Adrenal gland (tissue), 12 donors: ENCODE data around the gene FOXJ3. TPM values are rescaled to one million over a fixed set of nuclear protein-coding genes. Genes with fewer than 3 reads are reported as not detected.

ENCODE experiments used
- DNase-seq, 7 donors: peaks; one replicate each; pipeline ENCODE4 v3.0.0-alpha.2; 2019 to 2020
- H3K27ac ChIP-seq, 5 donors: fragments of 200-600 bp; sonication (generic) in 4 of 5; 1 replicate in 3 of 5; 2 replicates in 2 of 5; pipeline versions ENCODE4 v1.5.1 to v1.8.0; 2016 to 2020; ENCODE audit warnings: mild to moderate bottlenecking in 1 of 5
- H3K27me3 ChIP-seq: fragments of 200-600 bp; 2 replicates; pipeline ENCODE4 v1.8.0; 2021
- H3K36me3 ChIP-seq, 2 donors: fragments of 200-600 bp; replicated peaks in 1 of 2; 1 replicate in 1 of 2; 2 replicates in 1 of 2; pipeline versions ENCODE4 v1.5.1 to v1.8.0; 2018 to 2022
- H3K4me1 ChIP-seq, 2 donors: fragments of 200-600 bp; replicated peaks in 1 of 2; 1 replicate in 1 of 2; 2 replicates in 1 of 2; pipeline versions ENCODE4 v1.5.1 to v1.8.0; 2018 to 2021
- H3K4me3 ChIP-seq, 4 donors: fragments of 200-600 bp; sonication (generic) in 3 of 4; one replicate each; pipeline ENCODE4 v1.5.1; 2016 to 2018
- H3K9me3 ChIP-seq, 3 donors: fragments of 200-600 bp; sonication (generic) in 1 of 3; replicated peaks in 1 of 3; 1 replicate in 2 of 3; 2 replicates in 1 of 3; pipeline versions ENCODE4 v1.5.1 to v1.8.0; 2016 to 2021
- POLR2A ChIP-seq, 2 donors: fragments of 450-650 bp; IDR thresholded peaks; one replicate each; pipeline ENCODE4 v1.6.1; 2017; ENCODE audit warnings: antibody characterized with exemption in 2 of 2, mild to moderate bottlenecking in 2 of 2, moderate library complexity in 1 of 2
- whole genome bisulfite sequencing, 4 donors: extraction: QIAGEN DNeasy Blood & Tissue Kit in 2 of 4; methylation state at CpG; one replicate each; pipeline versions ENCODE4 v1.1.5 to v1.1.7; 2013 to 2017; 5-methylcytosine and 5-hydroxymethylcytosine counted together
- intact Hi-C, 2 donors: fragments of 100-400 bp; cut with DNase I; formaldehyde crosslinking; loops; one replicate each; pipeline versions ENCODE4 v1.14.1 to v1.15.0; 2022 to 2023
- polyA plus RNA-seq, 3 donors: library from polyadenylated mRNA; stranded (reverse); fragments of 200-250 nt in 2 of 3; fragments of 350-450 nt in 1 of 3; fragmentation: Illumina TruSeq in 1 of 3; extraction: RNeasy Lipid Tissue Mini Kit (QIAGEN cat#74804) in 1 of 3; gene quantifications; one replicate each; pipeline ENCODE4 v1.2.3, GENCODE V29; 2013 to 2014
- total RNA-seq, 9 donors: library from RNA; depleted of rRNA in 4 of 9; stranded (reverse); fragments of >200 nt in 4 of 9; fragments of 120-200 nt in 1 of 9; fragmentation: NEBNext Ultra II Directional in 1 of 9; extraction: Animal tissue kit (Norgen Biotek cat#: 25700) in 1 of 9; gene quantifications; one replicate each; pipeline versions ENCODE4 v1.1.0 to v1.2.4, GENCODE V29; 2013 to 2023
- TF ChIP-seq, protein P1 (sequence below), 6 experiments: fragments of 450-650 bp in 4 of 6; fragments of 200-600 bp in 2 of 6; sonication (generic) in 1 of 6; IDR thresholded peaks; 1 replicate in 5 of 6; 2 replicates in 1 of 6; pipeline versions ENCODE4 v1.5.1 to v1.8.0; 2016 to 2021; ENCODE audit warnings: antibody characterized with exemption in 6 of 6, mild to moderate bottlenecking in 2 of 6, moderate library complexity in 1 of 6
- donor health status: healthy with polysubstance abuse.
- donor health status: Bipolar disorder and iron deficiency.
- donor health status: DM: yes; HTN: yes; CAD: no.
- donor health status: DM: no; HTN: no; CAD: no.
- donor health status: DM: no; HTN: no; CAD: no.
- donor health status: DM: yes; HTN: yes; CAD: no.

The FOXJ3 gene
- total and polyA plus RNA-seq, 12 donors = 8.4 to 58.5 (median 33.4) TPM

DNA sequence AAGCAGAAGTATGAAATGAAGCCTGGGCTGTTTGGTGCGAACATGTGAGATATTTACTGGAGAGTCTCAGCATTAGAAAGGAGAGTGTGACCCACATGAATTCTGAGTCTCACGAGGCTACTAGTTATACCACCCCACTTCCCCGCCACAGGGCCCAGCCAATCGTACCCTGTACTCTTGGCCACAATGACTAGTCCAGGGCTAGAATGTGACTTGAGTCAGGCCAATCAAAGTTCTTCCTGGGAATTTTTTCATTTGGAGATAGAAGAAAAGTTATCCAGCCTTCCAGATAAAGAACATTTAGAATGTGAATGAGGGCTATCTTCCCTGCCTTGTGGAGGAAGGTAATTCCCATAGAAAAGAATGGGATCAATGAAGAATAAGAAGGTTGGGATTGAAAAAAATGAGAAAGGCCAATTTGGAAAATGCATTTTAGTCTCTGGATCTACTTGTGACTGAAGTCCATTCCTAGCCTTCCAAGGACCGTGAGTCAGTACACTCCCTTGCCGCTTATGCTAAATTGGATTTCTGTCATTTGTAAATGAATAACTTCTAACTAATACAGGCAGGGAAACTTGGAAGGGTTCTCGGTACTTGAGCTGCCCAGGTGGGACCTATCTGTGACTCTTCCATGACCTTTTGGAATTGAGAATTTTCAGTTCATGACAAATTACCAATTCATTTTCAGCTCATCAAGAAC, 33.2 kb upstream of the FOXJ3 start:
- H3K27ac ChIP-seq = no peak overlapping the region
- WGBS, 4 donors = 78 to 84% (median 80%) methylated on average over 7 of the region's 7 CpGs
- intact Hi-C loops = no loop called here
- no peak overlapping the region for H3K4me3 ChIP-seq
- no peaks in the 10 kb centered on the region for H3K9me3 ChIP-seq
- no peak for TF ChIP-seq POLR2A (IDR thresholded peaks at IDR 0.05)
- TF ChIP-seq, protein P1, sequence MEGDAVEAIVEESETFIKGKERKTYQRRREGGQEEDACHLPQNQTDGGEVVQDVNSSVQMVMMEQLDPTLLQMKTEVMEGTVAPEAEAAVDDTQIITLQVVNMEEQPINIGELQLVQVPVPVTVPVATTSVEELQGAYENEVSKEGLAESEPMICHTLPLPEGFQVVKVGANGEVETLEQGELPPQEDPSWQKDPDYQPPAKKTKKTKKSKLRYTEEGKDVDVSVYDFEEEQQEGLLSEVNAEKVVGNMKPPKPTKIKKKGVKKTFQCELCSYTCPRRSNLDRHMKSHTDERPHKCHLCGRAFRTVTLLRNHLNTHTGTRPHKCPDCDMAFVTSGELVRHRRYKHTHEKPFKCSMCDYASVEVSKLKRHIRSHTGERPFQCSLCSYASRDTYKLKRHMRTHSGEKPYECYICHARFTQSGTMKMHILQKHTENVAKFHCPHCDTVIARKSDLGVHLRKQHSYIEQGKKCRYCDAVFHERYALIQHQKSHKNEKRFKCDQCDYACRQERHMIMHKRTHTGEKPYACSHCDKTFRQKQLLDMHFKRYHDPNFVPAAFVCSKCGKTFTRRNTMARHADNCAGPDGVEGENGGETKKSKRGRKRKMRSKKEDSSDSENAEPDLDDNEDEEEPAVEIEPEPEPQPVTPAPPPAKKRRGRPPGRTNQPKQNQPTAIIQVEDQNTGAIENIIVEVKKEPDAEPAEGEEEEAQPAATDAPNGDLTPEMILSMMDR (IDR thresholded peaks at IDR 0.05) = no peak
- no peaks in the 10 kb centered on the region for H3K4me1 ChIP-seq
- no peaks in the 10 kb centered on the region for H3K36me3 ChIP-seq
- DNase-seq = no peak
- H3K27me3 ChIP-seq = no peaks in the 10 kb centered on the region

DNA sequence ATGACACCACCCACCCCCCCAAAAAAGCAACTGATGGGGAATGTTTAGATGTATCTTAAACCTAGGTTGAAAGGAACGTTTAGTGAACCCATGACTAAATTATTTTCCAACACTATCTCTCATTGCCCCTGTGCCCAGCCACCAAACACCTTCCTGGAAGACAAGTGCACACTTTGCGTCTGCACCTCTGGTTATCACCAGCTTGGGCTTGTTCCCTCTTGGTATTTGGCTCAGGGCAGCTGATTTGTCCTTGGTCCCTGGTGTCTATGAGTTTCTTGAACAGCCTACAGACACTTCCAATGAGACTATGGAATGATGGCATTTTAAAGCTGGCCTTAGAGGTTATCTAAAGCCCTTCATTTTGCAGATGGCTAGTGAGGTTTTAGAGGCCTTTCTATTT, 30.1 kb upstream of the FOXJ3 start:
- 77 to 86% (median 82%) methylated on average over 2 of the region's 2 CpGs for WGBS, 4 donors

DNA sequence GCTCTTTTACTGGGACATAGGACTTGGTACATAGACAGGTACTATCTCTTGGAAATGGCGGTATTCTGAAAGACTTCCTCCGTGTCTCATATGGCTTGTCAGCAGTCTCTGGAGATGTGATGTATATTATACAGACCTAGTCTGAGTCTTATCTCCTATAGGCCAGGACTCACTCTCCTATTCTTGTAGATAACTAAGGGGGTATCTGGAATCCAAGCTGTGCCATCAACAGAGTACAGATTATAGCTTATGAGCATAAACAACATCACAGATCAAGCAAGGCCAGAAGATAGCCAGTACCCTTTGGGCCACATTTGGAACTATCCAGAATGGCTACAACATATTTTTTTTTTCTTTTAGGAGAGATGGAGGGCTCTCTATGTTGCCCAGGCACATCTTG, 29.5 kb upstream of the FOXJ3 start:
- intact Hi-C loops = no loop called here
- no peaks in the 10 kb centered on the region for H3K27me3 ChIP-seq
- no peaks in the 10 kb centered on the region for H3K9me3 ChIP-seq
- no peaks in the 10 kb centered on the region for H3K36me3 ChIP-seq
- DNase-seq = no peak
- no peak overlapping the region for H3K4me3 ChIP-seq
- TF ChIP-seq, protein P1 (IDR thresholded peaks at IDR 0.05) = no peak
- no peaks in the 10 kb centered on the region for H3K4me1 ChIP-seq
- 93 to 100% (median 93%) methylated on average over 1 to 2 of the region's 2 CpGs; no CpG with 5 or more reads in 1 of the 4 donors for WGBS, 4 donors
- H3K27ac ChIP-seq = no peak overlapping the region

More for the DNA sequence above, 30.1 kb upstream of the FOXJ3 start:
- Histone ChIP-seq H3K4me1 (no peaks in the 10 kb centered on the region), H3K27me3 (no peaks in the 10 kb centered on the region), H3K27ac (no peak overlapping the region), H3K36me3 (no peaks in the 10 kb centered on the region), H3K9me3 (no peaks in the 10 kb centered on the region), H3K4me3 (no peak overlapping the region)
- intact Hi-C loops = no loop called here
- DNase-seq = no peak
- TF ChIP-seq, protein P1 (IDR thresholded peaks at IDR 0.05) = no peak
- TF ChIP-seq POLR2A (IDR thresholded peaks at IDR 0.05) = no peak

GRCh38 chr1:42364089-42364488, 29.1 kb upstream of the FOXJ3 start:
- no peak for DNase-seq
- no peaks in the 10 kb centered on the region for H3K4me1 ChIP-seq
- H3K27ac ChIP-seq = no peak overlapping the region
- H3K9me3 ChIP-seq = no peaks in the 10 kb centered on the region
- intact Hi-C loops = no loop called here
- WGBS, 4 donors = 81 to 83% (median 82%) methylated on average over 6 of the region's 6 CpGs
- H3K36me3 ChIP-seq = no peaks in the 10 kb centered on the region
- H3K4me3 ChIP-seq = no peak overlapping the region
- no peaks in the 10 kb centered on the region for H3K27me3 ChIP-seq
- no peak for TF ChIP-seq POLR2A (IDR thresholded peaks at IDR 0.05)
- TF ChIP-seq, protein P1 (IDR thresholded peaks at IDR 0.05) = no peak
